ENCODE data around the gene DCLK1. TPM values are rescaled to one million over a fixed set of nuclear protein-coding genes. Genes with fewer than 3 reads are reported as not detected.

Gene DCLK1
- total RNA-seq (10 to 100 TPM in 5 of 7 donors, 1 to 10 TPM in 2; 8.3 to 37.0 (median 24.0) TPM), polyA plus RNA-seq (10 to 100 TPM in 1 of 2 donors, 1 to 10 TPM in 1; 3.3 to 17.3 TPM)
- long read RNA-seq, donor 1, partial matches to known transcripts: 1 of 7 reads
- long read RNA-seq, donor 1, other reads (novel, unspliced or antisense): 6 of 7 reads
- long read RNA-seq, donor 2, partial matches to known transcripts: 0 of 1 reads
- long read RNA-seq, donor 2, other reads (novel, unspliced or antisense): 0 of 1 reads
- long read RNA-seq, donor 3, transcript DCLK1-203 (7 exons, 2,101 nt): major isoform, 6 of 13 reads
- long read RNA-seq, donor 3, partial matches to known transcripts: 3 of 13 reads
- long read RNA-seq, donor 3, other reads (novel, unspliced or antisense): 4 of 13 reads

DNA sequence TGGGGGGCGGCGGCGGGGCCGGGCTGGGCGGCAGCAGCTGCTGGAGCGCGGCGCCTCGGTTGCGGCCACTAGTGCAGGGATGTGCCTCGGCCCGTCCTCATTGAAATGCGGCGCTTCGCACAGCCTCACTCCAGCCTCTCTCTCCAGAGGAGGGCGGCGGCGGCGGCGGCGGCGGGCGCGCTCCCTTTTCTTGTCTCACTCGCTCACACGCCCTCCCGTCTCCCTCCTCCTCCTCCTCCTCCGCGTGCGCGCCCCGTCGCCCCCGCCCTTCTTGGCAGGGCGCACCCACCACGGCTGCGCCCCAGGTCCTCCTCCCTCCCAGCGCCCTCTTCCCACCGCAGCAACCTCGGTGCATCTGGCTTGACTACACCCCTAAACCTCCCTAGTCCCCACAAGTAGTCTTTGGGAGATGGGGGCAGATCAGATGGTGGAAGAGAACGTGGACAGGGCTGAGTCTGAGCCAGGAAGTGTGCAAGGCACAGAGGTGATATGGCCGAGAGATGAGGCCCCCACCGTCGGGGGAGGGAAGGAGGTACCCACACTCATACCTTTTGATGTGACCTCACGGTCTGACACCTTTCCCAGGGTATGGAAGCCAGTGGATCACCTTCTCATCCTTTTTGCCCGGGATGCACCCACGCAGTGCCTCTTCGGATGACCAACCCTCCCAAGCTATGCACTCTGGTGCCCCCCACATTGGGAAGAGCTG, at the start of gene DCLK1:
Gene DCLK1 (minus strand): TSS at position 161 of the 709 bp plus-strand sequence.
- DNase-seq: peak; percentile 63 to 82 (median 70)
- intact Hi-C loops (cut with DNase I): loop anchor here in 1 of 4 donors (10.0 kb wide), 1 partner anchor 77 kb away; no protein-coding TSS in a partner anchor
- no peaks in the 10 kb centered on the region for H3K36me3 ChIP-seq
- peak within 1 kb of the TSS; percentile 40 for H3K4me3 ChIP-seq
- H3K27ac ChIP-seq: peak within 1 kb of the TSS; percentile 9 to 52
- WGBS, 3 donors: 8 to 11% (median 8%) methylated on average over 32 to 48 of the region's 48 CpGs
- TF ChIP-seq CTCF (IDR thresholded peaks at IDR 0.05) (no peak), EP300 (IDR thresholded peaks at IDR 0.05) (no peak), POLR2A (IDR thresholded peaks at IDR 0.05) (no peak)
- H3K9me3 ChIP-seq: no peaks in the 10 kb centered on the region
- H3K27me3 ChIP-seq: no peaks in the 10 kb centered on the region
- peaks cover 2% of the 10 kb centered on the region for H3K4me1 ChIP-seq (ENCODE audit: insufficient read depth)

- Histone ChIP-seq H3K4me1 (ENCODE audit: insufficient read depth) (no peaks in the 10 kb centered on the region), H3K9me3 (no peaks in the 10 kb centered on the region), H3K36me3 (no peaks in the 10 kb centered on the region), H3K4me3 (no peak overlapping the region), H3K27me3 (no peaks in the 10 kb centered on the region), H3K27ac (no peak overlapping the region)
- intact Hi-C loops (cut with DNase I): no loop called here
- TF ChIP-seq EP300 (IDR thresholded peaks at IDR 0.05): no peak
- TF ChIP-seq CTCF (IDR thresholded peaks at IDR 0.05): no peak
- TF ChIP-seq POLR2A (IDR thresholded peaks at IDR 0.05): no peak
- DNase-seq: no peak
- WGBS, 3 donors: 75 to 87% (median 80%) methylated on average over 5 of the region's 5 CpGs
These were observed 44.4 kb upstream of the DCLK1 start for GRCh38 chr13:36175621-36176020.

DNA sequence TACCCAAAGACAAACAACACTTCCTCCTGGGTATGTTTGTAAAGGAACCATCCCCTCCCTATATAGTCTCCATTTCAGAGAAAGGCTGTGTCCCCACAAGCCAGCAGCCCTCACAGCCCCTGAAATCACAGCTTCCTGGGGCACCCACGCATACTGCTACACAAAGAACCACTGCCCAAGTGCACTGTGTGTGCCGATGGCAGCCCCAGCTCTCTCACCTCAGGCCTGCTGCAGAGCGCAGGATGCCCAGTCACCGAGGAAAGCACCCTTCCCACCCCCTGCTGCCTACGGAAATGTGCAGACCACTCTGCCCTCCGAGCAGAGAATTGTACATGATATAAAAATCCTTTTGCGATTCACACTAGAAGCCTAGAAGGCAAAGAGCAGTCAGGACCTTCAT, 43.7 kb upstream of the DCLK1 start:
- H3K27ac ChIP-seq: no peak overlapping the region
- no peaks in the 10 kb centered on the region for H3K36me3 ChIP-seq
- H3K9me3 ChIP-seq: no peaks in the 10 kb centered on the region
- H3K4me1 ChIP-seq (ENCODE audit: insufficient read depth): no peaks in the 10 kb centered on the region
- no peak overlapping the region for H3K4me3 ChIP-seq
- WGBS, 3 donors: 70 to 72% (median 72%) methylated on average over 7 of the region's 7 CpGs
- intact Hi-C loops (cut with DNase I): no loop called here
- no peaks in the 10 kb centered on the region for H3K27me3 ChIP-seq
- no peak for DNase-seq
- TF ChIP-seq CTCF (IDR thresholded peaks at IDR 0.05) (no peak), EP300 (IDR thresholded peaks at IDR 0.05) (no peak), POLR2A (IDR thresholded peaks at IDR 0.05) (no peak)

- no peaks in the 10 kb centered on the region for H3K4me1 ChIP-seq (ENCODE audit: insufficient read depth)
- no peaks in the 10 kb centered on the region for H3K27me3 ChIP-seq
- H3K36me3 ChIP-seq: no peaks in the 10 kb centered on the region
- intact Hi-C loops (cut with DNase I): no loop called here
- no peak overlapping the region for H3K27ac ChIP-seq
- H3K4me3 ChIP-seq: no peak overlapping the region
- TF ChIP-seq CTCF (IDR thresholded peaks at IDR 0.05) (no peak), POLR2A (IDR thresholded peaks at IDR 0.05) (no peak), EP300 (IDR thresholded peaks at IDR 0.05) (no peak)
- no peak for DNase-seq
- WGBS, 3 donors: 46 to 62% (median 55%) methylated on average over 4 of the region's 4 CpGs
- no peaks in the 10 kb centered on the region for H3K9me3 ChIP-seq
These were observed 42.6 kb upstream of the DCLK1 start for GRCh38 chr13:36173571-36174322.
